GM21526 (cell line): ENCODE data around the gene PBLD.

Experiments used
- ATAC-seq: cut with Tn5 transposase; IDR thresholded peaks from one replicate; pipeline ENCODE4 v1.9.1; 2021; ENCODE audit warnings: moderate library complexity; ENCODE audit not compliant: unreplicated experiment, low FRiP score

The PBLD gene

GRCh38 chr10:68239069-68239468, 93.7 kb downstream of the PBLD start:
- ATAC-seq: no peak

DNA sequence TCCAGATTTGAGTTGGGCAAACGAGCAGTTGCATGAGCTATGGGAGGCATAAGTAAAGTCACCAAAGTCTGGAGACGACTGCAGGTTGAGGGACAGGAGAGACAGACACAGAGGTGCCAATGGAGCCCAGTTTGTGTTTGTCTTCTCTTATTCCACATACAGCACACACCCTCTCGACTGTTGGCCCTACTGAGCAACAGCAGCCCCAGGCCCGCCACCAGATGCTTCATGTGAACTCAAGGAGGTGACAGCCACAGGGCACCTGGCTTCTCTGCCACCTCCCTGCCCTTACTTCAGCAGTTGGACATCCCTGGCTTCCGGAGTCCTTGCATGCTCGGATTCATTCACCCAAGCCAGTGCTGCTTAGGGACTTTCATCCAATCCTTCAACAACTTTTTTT, 94.4 kb downstream of the PBLD start:
- ATAC-seq: no peak

DNA sequence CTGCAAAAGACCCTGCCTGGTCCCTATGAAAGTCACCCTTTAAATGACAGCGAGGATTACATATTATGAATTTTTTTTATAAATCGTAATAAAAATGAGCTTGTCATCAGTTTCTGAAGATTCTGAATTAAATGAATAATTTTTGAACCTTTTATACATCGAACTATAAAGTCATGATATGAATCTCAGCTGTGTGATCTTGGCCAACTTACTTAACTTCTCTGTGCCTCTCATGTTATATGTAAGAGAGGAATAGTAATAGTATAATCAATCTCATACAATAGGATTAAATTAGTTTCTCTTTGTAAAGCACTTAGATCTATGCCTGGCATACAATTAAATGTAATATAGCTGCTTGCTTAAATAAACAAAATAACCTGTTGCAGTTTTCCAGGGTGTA, 95.6 kb downstream of the PBLD start:
- ATAC-seq: no peak

DNA sequence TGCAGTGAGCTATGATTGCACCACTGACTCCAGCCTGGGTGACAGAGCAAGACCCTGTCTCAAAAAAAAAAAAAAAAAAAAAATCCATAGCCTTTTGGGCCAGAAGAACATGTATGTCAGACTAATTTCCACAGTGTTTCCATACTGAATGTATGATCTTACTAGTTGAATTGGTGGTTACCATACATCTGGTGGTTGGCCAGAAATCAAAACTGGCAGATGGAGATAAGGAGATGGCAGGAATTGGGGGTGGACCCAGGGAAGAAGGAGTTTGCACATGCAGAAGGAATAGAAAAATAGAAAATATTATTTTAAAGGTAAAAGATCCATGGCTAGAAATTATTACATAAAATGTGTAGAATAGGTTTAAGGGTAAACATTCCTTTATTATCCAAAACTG, 97.1 kb downstream of the PBLD start:
- no peak for ATAC-seq

- no peak for ATAC-seq
Observed at GRCh38 chr10:68235111-68235510, 97.6 kb downstream of the PBLD start.

GRCh38 chr10:68233046-68233445, 99.7 kb downstream of the PBLD start:
- ATAC-seq: no peak
